GM21360 (cell line): ENCODE measurements around the gene TNFAIP8L2.

Experiments
- ATAC-seq: cut with Tn5 transposase; IDR thresholded peaks from one replicate; pipeline ENCODE4 v1.9.1; 2021; ENCODE audit warnings: mild to moderate bottlenecking, moderate library complexity; ENCODE audit not compliant: unreplicated experiment

The TNFAIP8L2 gene

GRCh38 chr1:151156515-151156819 is at the start of gene TNFAIP8L2:
TNFAIP8L2 (plus strand) TSS chr1:151156649; CDS start chr1:151158698, 2,049 bp downstream.
- ATAC-seq = peak; percentile 70

- no peak for ATAC-seq
Measured at GRCh38 chr1:151106894-151107293, 49.6 kb upstream of the TNFAIP8L2 start.

GRCh38 chr1:151108331-151108730 is 48.1 kb upstream of the TNFAIP8L2 start:
- ATAC-seq = no peak

- no peak for ATAC-seq
Measured at GRCh38 chr1:151113877-151114276, 42.6 kb upstream of the TNFAIP8L2 start.

GRCh38 chr1:151124763-151125403 is 31.6 kb upstream of the TNFAIP8L2 start:
- no peak for ATAC-seq

- no peak for ATAC-seq
Measured at GRCh38 chr1:151128800-151129199, 27.6 kb upstream of the TNFAIP8L2 start.

GRCh38 chr1:151130987-151131586 is 25.4 kb upstream of the TNFAIP8L2 start:
- ATAC-seq = peak; percentile 63

- no peak for ATAC-seq
Measured at GRCh38 chr1:151131701-151132334, 24.6 kb upstream of the TNFAIP8L2 start.

- ATAC-seq = no peak
Measured at GRCh38 chr1:151132335-151133017, 24.0 kb upstream of the TNFAIP8L2 start.

- no peak for ATAC-seq
Measured at GRCh38 chr1:151133018-151133806, 23.2 kb upstream of the TNFAIP8L2 start.

- ATAC-seq = no peak
Measured at GRCh38 chr1:151134396-151134795, 22.1 kb upstream of the TNFAIP8L2 start.

GRCh38 chr1:151134991-151135390 is 21.5 kb upstream of the TNFAIP8L2 start:
- ATAC-seq = no peak

GRCh38 chr1:151135433-151136385 is 20.7 kb upstream of the TNFAIP8L2 start:
- ATAC-seq = no peak

GRCh38 chr1:151137789-151138188 is 18.7 kb upstream of the TNFAIP8L2 start:
- no peak for ATAC-seq

- ATAC-seq = no peak
Measured at GRCh38 chr1:151142411-151143056, 13.9 kb upstream of the TNFAIP8L2 start.

- ATAC-seq = no peak
Measured at GRCh38 chr1:151143057-151143435, 13.4 kb upstream of the TNFAIP8L2 start.

GRCh38 chr1:151143986-151144385 is 12.5 kb upstream of the TNFAIP8L2 start:
- ATAC-seq = no peak

GRCh38 chr1:151144474-151145303 is 11.8 kb upstream of the TNFAIP8L2 start:
- no peak for ATAC-seq
